ENCODE measurements around the gene GNPTAB.

DNA sequence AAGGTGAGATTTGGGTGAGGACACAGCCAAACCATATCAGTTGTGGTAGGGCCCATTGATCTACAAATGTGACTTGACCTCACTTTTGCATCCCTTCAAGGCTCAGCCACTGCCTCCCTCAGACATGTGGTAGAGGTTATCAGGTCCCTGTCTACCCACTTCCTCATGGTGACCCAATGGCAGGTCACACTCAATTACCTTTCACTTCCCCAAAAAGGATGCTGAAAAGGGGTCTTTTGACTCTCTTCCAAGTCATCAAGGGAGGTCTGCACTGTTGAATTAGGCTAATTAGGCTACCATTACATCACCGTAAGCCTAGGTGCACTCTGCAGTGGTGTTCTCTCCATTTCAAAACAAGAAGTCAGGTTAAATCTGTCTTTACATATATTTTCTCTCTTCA, 24.0 kb upstream of the GNPTAB start:
- TF ChIP-seq, protein P1, sequence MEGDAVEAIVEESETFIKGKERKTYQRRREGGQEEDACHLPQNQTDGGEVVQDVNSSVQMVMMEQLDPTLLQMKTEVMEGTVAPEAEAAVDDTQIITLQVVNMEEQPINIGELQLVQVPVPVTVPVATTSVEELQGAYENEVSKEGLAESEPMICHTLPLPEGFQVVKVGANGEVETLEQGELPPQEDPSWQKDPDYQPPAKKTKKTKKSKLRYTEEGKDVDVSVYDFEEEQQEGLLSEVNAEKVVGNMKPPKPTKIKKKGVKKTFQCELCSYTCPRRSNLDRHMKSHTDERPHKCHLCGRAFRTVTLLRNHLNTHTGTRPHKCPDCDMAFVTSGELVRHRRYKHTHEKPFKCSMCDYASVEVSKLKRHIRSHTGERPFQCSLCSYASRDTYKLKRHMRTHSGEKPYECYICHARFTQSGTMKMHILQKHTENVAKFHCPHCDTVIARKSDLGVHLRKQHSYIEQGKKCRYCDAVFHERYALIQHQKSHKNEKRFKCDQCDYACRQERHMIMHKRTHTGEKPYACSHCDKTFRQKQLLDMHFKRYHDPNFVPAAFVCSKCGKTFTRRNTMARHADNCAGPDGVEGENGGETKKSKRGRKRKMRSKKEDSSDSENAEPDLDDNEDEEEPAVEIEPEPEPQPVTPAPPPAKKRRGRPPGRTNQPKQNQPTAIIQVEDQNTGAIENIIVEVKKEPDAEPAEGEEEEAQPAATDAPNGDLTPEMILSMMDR (conservative IDR thresholded peaks at IDR 0.05; ENCODE audit: low read depth, low read length) = no peak
- TF ChIP-seq EZH2phosphoT487 (IDR thresholded peaks at IDR 0.05; ENCODE audit: borderline replicate concordance, low read length) = no peak

Measured in PC-3 (cell line).